Bone marrow (tissue), 2 donors: ENCODE data around the gene SSX3.
"Not testable (repeated sequence)": the region's sequence is repeated elsewhere in the genome, so short reads cannot be mapped to it uniquely, and the experiment has no call there.

ENCODE experiments used
- DNase-seq, 2 donors: peaks; one replicate each; lab custom pipeline; 2025; lab: John Stamatoyannopoulos, UW

SSX3 gene, protein sequence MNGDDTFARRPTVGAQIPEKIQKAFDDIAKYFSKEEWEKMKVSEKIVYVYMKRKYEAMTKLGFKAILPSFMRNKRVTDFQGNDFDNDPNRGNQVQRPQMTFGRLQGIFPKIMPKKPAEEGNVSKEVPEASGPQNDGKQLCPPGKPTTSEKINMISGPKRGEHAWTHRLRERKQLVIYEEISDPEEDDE

DNA sequence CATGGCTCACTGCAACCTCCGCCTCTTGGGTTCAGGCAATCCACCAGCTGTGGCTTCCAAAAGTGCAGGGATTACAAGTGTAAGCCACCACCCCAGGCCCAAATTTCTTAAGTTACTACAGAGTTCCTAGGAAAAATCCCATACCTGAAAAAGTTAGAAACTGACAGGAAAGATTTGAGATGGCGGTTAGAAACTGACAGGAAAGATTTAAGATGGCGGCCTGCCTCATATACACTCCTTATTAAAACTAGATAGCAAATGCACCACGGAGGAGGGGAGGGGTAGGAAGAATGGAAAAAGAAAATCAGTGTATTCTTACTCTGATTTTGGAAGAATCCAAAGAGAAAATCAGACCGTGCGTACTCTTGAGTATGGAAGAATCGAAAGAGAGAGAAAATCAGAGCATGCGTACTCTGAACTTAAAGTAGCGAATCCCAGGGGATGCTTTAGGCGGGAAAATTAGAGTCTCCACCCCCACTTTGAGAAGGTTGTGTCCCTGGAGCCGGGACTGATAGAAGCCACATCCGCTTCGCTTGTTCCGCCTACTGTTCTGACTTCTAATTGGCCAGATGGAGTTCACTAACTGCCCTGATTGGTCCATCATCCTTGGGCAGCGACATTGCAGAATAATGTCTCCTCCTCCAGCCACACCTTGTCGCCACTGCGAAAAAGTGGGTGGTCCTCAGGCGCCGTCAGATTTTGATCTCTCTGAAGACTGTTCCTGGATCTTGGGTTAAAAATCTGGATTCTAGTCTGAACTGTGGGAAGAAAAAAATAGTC lies at the start of gene SSX3:
Gene SSX3, minus strand, starts transcription at position 389 of the 780 bp plus-strand sequence. CDS start 1,454 bp downstream, outside the sequence.
- DNase-seq, result not testable (repeated sequence)

DNA sequence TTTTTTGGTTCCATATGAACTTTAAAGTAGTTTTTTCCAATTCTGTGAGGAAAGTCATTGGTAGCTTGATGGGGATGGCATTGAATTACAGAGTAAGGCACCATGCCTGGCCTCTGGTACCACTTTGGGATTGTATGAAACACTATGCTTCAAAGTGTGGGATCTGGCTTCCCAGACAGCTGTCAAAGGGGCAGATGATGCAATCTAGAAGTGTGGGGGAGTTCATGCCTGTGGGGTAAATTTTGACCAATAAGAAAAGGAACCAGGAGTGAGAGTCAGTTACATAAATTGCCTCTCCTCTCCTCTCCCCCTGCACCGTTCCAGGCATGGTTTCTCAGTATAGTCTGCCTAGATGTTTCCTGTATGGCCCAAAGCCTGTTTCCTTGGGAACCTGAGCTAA lies 41.3 kb upstream of the SSX3 start:
- not testable (repeated sequence) for DNase-seq

DNA sequence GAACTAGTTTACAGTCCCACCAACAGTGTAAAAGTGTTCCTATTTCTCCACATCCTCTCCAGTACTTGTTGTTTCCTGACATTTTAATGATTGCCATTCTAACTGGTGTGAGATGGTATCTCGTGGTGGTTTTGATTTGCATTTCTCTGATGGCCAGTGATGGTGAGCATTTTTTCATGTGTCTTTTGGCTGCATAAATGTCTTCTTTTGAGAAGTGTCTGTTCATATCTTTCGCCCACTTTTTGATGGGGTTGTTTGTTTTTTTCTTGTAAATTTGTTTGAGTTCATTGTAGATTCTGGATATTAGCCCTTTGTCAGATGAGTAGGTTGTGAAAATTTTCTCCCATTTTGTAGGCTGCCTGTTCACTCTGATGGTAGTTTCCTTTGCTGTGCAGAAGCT lies 40.4 kb upstream of the SSX3 start:
- not testable (repeated sequence) for DNase-seq

DNA sequence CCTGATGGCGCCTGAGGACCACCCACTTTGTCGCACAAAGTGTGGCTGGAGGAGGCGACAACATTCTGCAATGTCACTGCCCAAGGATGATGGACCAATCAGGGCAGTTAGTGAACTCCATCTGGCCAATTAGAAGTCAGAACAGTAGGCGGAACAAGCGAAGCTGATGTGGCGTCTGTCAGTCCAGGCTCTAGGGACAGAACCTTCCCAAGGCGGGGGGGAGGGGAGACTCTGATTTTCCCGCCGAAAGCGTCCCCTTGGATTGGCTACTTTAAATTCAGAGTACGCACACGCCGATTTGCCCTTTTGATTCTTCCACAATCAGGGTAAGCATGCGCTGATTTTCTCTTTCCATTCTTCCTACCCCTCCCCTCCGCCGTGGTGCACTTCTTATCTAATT lies 26.7 kb upstream of the SSX3 start, which contains the start of gene SSX4:
Gene SSX4, plus strand, starts transcription at position 301 of the 400 bp plus-strand sequence. CDS start 515 bp downstream, outside the sequence.
- DNase-seq, result not testable (repeated sequence)

DNA sequence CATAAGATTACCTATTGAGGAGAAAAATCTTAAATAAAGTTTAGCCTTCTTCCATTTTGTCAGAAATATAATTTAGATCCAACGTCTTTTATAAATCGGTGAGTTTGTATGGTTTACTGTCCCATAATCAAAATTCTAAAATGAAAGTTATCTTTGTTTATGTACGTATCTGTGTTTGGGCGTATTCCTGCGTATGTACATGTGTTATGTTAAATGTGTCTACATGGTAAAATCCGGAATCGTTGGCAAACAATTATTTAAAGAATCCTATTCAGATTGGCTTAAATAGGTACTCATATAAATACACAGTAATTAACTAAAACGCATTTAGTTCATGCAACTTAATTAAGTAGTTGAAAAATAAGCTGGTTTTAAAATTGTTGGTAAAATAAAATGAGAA lies 13.9 kb upstream of the SSX3 start:
- DNase-seq, result not testable (repeated sequence)

DNA sequence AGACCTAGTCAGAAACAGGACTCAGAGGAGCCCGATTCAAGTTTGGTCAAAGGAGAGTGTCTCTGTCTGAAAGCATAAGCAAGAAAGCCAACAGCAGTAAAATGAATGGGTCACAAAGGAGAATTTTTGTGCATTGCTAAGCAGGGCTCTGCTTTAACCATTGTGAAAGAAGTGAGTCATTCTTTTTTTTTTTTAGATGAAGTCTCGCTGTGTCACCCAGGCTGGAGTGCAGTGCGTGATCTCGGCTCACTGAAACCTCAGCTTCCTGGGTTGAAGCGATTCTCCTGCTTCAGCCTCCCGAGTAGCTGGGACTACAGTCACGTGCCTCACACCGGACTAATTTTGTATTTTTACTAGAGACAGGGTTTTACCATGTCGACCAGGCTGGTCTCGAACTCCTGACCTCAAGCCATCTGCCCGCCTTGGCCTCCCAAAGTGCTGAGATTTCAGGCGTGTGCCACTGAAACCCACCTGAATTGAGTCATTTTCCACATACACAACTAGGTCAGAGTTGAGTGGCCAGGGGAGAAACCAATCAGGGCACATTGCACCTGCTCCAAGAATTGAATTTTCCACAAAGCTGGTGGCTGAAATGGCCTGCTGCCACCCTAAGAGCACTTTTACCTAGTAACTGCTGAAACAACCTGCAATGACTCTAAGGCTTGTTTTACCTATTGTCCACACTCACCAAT lies 11.4 kb upstream of the SSX3 start:
- not testable (repeated sequence) for DNase-seq

DNA sequence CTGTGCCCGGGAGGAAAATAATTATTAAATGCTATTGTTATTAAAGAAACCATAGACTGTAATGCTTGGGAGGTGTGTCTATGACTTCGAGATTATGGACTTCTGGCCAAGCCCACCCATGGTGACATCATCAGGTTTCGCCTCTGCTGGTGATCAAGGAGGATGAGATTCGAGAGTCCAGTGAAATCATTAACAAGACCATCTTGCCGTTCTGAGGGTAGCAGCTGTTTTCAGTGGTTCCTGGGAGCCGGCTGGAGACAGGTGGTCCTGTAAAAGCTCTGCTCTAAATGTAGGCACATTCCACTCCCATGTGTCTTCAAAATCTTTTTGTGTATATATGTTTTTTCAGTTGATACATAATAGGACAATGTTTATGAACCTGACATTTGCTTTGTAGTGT lies 2.8 kb upstream of the SSX3 start:
- DNase-seq, result not testable (repeated sequence)

DNA sequence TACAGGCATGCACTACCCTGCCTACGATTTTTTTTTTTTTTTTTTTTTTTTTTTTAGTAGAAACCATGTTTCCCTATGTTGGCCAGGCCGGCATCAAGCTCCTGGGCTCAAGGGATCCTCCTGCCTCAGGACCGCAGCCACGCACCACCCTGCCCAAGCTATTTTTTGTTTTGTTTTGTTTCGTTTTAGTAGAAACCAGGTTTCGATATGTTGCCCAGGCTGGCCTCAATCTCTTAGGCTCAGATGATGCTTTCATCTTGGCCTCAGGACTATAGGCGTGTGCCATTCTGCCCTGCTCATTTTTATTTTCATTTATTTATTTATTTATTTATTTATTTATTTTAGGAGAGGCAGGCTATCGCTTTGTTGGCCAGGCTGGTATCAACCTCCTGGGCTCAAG lies 1.2 kb upstream of the SSX3 start:
- no peak for DNase-seq

DNA sequence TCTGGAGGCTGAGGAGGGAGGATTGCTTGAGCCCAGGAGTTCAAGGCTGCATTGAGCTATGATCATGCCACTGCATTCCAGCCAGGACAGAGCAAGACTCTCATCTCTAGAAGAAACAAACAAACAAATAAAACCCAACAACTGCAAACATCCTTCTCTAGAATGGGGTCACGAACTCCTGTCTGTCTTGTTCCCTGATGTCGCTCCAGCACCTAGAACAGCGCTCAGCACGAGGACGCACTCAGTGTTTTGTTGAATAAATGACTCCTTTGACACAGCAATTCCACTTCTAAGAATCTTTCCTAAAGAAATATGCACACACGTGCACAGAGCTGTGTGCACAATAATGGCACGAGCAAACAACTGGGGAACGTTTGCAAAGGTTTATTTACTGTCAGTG lies 10.4 kb downstream of the SSX3 start:
- not testable (repeated sequence) for DNase-seq

DNA sequence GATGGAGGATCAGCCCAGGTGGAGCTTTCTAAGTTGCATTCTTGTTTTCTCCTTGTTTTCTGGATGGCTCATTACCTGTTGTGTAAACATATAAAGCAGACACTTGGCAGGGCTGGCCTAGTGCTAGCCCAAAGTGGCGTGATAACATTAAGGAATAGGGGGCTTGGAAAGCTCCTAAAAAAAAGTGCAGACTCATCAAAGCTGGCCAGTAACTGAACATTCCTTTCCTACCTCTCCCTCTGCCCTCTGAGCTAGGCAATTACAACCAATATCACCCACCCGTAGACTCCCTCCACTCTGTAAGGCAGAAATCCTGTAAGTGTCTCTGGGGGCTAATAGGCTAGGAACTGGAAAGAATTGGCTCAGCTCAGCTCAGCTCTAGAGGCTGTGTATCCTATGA lies 42.5 kb downstream of the SSX3 start:
- DNase-seq, result not testable (repeated sequence)

DNA sequence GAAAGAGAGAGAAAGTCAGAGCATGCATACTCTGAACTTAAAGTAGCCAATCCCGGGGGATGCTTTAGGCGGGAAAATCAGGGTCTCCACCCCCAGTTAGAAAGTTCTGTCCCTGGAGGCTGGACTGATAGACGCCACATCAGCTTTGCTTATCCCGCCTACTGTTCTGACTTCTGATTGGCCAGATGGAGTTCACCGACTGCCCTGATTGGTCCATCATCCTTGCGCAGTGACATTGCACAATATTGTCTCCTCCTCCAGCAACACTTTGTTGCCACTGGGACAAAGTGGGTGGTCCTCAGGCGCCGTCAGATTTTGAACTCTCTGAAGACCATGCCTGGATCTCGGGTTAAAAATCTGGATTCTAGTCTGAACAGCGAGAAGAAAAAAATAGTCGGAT lies 50.3 kb downstream of the SSX3 start:
- DNase-seq, result no peak
